MCF 10A (cell line): ENCODE results near the gene CHRNE. TPM values are rescaled to one million over a fixed set of nuclear protein-coding genes. Genes with fewer than 3 reads are reported as not detected.
A peak's percentile ranks its signal among the peaks of the same experiment; 100 is the strongest.

ENCODE experiments used
- BruUV-seq: library from RNA; stranded (reverse); fragments of 400-500 nt; replicated peaks from 2 replicates; lab custom pipeline; 2021; lab: Mats Ljungman, UMichigan
- CTCF ChIA-PET: fragments of 300-600 bp; sonication (Branson Sonifier 250); formaldehyde crosslinking; extraction: SDS; loops from one replicate; lab custom pipeline; 2021; ENCODE audit warnings: antibody characterized with exemption, inconsistent platforms; lab: Yijun Ruan, JAX
- POLR2A ChIA-PET: fragments of 300-600, 350-650 bp; sonication (Branson Sonifier 250); formaldehyde crosslinking; extraction: SDS; loops from one replicate; lab custom pipeline; 2020; ENCODE audit warnings: antibody characterized with exemption, inconsistent platforms; lab: Yijun Ruan, JAX
- DNase-seq: peaks from one replicate; pipeline ENCODE4 v3.0.0-alpha.2; 2018; ENCODE audit not compliant: unreplicated experiment
- H3K27ac Mint-ChIP-seq: one replicate; pipeline ENCODE4 v1.8.0; 2022; ENCODE audit warnings: mild to moderate bottlenecking, low read depth, mixed read lengths; ENCODE audit not compliant: unreplicated experiment
- H3K27me3 Mint-ChIP-seq: one replicate; pipeline ENCODE4 v1.8.0; 2022; ENCODE audit warnings: mixed read lengths; ENCODE audit not compliant: insufficient read depth, unreplicated experiment
- H3K36me3 Mint-ChIP-seq: one replicate; pipeline ENCODE4 v1.8.0; 2022; ENCODE audit warnings: mild to moderate bottlenecking, moderate library complexity, mixed read lengths; ENCODE audit not compliant: insufficient read depth, unreplicated experiment
- H3K4me1 Mint-ChIP-seq: one replicate; pipeline ENCODE4 v1.8.0; 2022; ENCODE audit warnings: mixed read lengths; ENCODE audit not compliant: insufficient read depth, unreplicated experiment
- H3K4me3 Mint-ChIP-seq: one replicate; pipeline ENCODE4 v1.8.0; 2022; ENCODE audit warnings: mild to moderate bottlenecking, moderate library complexity, mixed read lengths; ENCODE audit not compliant: unreplicated experiment
- H3K9me3 Mint-ChIP-seq: one replicate; pipeline ENCODE4 v1.8.0; 2022; ENCODE audit warnings: mixed read lengths; ENCODE audit not compliant: unreplicated experiment
- CTCF ChIP-seq: fragments of 200-600 bp; IDR thresholded peaks from one replicate; pipeline ENCODE4 v1.8.0; 2022; ENCODE audit warnings: antibody characterized with exemption, mild to moderate bottlenecking; ENCODE audit not compliant: unreplicated experiment
- intact Hi-C: fragments of 100-400 bp; cut with micrococcal nuclease; formaldehyde crosslinking; loops from 2 replicates; pipeline ENCODE4 v1.14.1; 2022
- total RNA-seq: library from RNA; stranded (reverse); gene quantifications from 2 replicates; pipeline ENCODE4 v1.2.3, GENCODE V29; 2022

The CHRNE gene
- total RNA-seq, 1 experiment from 2014 or later: not detected

- Mint-ChIP-seq H3K27ac (peak overlapping the region; percentile 47), H3K4me1 (peaks cover 31% of the 10 kb centered on the region), H3K36me3 (peaks cover 57% of the 10 kb centered on the region), H3K9me3 (no peaks in the 10 kb centered on the region), H3K27me3 (no peaks in the 10 kb centered on the region), H3K4me3 (no peak overlapping the region)
- no TSS peak for BruUV-seq
- no peak for DNase-seq
- ChIA-PET CTCF (interaction anchor here (0.8 kb wide), 1 partner anchor 18 kb away, joined by 3 read pairs; no protein-coding TSS in a partner anchor), POLR2A (interaction anchor here (0.5 to 1.4 kb wide), 6 partner anchors 13 to 111 kb away, joined by 3 to 4 read pairs (median 4); partner anchors contain the start of gene PLD2)
- intact Hi-C loops: no loop called here
- TF ChIP-seq CTCF: no peak
These were observed 39.6 kb downstream of the CHRNE start for GRCh38 chr17:4863321-4863720.

GRCh38 chr17:4862720-4863119, 40.2 kb downstream of the CHRNE start:
- POLR2A ChIA-PET: interaction anchor here (0.8 to 5.6 kb wide), 7 partner anchors 13 to 72 kb away, joined by 3 to 94 read pairs (median 4); partner anchors contain the start of genes PLD2 and PSMB6

GRCh38 chr17:4861052-4861451, 41.8 kb downstream of the CHRNE start:
- Mint-ChIP-seq H3K4me3 (peak overlapping the region; percentile 83), H3K9me3 (no peaks in the 10 kb centered on the region), H3K36me3 (peaks cover 67% of the 10 kb centered on the region), H3K4me1 (peaks cover 49% of the 10 kb centered on the region), H3K27ac (no peak overlapping the region), H3K27me3 (no peaks in the 10 kb centered on the region)
- POLR2A ChIA-PET: interaction anchor here (0.8 to 5.6 kb wide), 7 partner anchors 9 to 71 kb away, joined by 3 to 94 read pairs (median 5); no protein-coding TSS in a partner anchor
- no TSS peak for BruUV-seq
- DNase-seq: no peak
- intact Hi-C loops: no loop called here
- CTCF ChIA-PET: interaction anchor here (0.6 to 1.4 kb wide), 3 partner anchors 11 to 129 kb away, joined by 4 to 5 read pairs (median 4); partner anchors contain the start of gene VMO1
- no peak for TF ChIP-seq CTCF

More at GRCh38 chr17:4862720-4863119, 40.2 kb downstream of the CHRNE start:
- H3K36me3 Mint-ChIP-seq: peaks cover 61% of the 10 kb centered on the region
- intact Hi-C loops: no loop called here
- DNase-seq: no peak
- CTCF ChIA-PET: interaction anchor here (0.6 kb wide), 1 partner anchor 61 kb away, joined by 3 read pairs; the partner anchor contains the start of gene C17orf114
- TF ChIP-seq CTCF: no peak
- BruUV-seq: no TSS peak
- peak overlapping the region; percentile 47 for H3K27ac Mint-ChIP-seq
- peaks cover 33% of the 10 kb centered on the region for H3K4me1 Mint-ChIP-seq
- H3K9me3 Mint-ChIP-seq: no peaks in the 10 kb centered on the region
- no peaks in the 10 kb centered on the region for H3K27me3 Mint-ChIP-seq
- H3K4me3 Mint-ChIP-seq: no peak overlapping the region

GRCh38 chr17:4860651-4861050, 42.2 kb downstream of the CHRNE start:
- Mint-ChIP-seq H3K9me3 (no peaks in the 10 kb centered on the region), H3K27me3 (no peaks in the 10 kb centered on the region), H3K27ac (peak overlapping the region; percentile 83), H3K4me3 (peak overlapping the region; percentile 83), H3K36me3 (peaks cover 63% of the 10 kb centered on the region), H3K4me1 (peaks cover 45% of the 10 kb centered on the region)
- ChIA-PET POLR2A (interaction anchor here (1.0 to 5.6 kb wide), 6 partner anchors 9 to 71 kb away, joined by 3 to 94 read pairs (median 6); partner anchors contain the start of gene GLTPD2), CTCF (interaction anchor here (0.6 to 1.4 kb wide), 3 partner anchors 12 to 128 kb away, joined by 4 to 5 read pairs (median 4); partner anchors contain the start of gene VMO1)
- DNase-seq: no peak
- intact Hi-C loops: no loop called here
- BruUV-seq: no TSS peak
- no peak for TF ChIP-seq CTCF
